Activated naive CD8-positive, alpha-beta T cell treated with anti-CD3 and anti-CD28 coated beads, Interleukin-2, amount 10 ng/mL, durations not matched to agents 7 days and 5 days (primary cell): ENCODE measurements around the gene ALPP. TPM values are rescaled to one million over a fixed set of nuclear protein-coding genes. Genes with fewer than 3 reads are reported as not detected.

ENCODE experiments used
- ATAC-seq: fragments of 150-1000 bp; cut with Tn5 transposase; one replicate; pipeline ENCODE4 v1.10.0; 2021; ENCODE audit warnings: low read depth, moderate library complexity
- POLR2A ChIA-PET: fragments of 350-600 bp; sonication (Branson Sonifier 250); formaldehyde crosslinking; loops from one replicate; lab custom pipeline; 2021; ENCODE audit warnings: antibody characterized with exemption; lab: Charles Lee
- DNase-seq: peaks from one replicate; pipeline ENCODE4 v3.0.0; 2021
- H3K27ac Mint-ChIP-seq: one replicate; pipeline ENCODE4 v1.8.0; 2022; ENCODE audit warnings: mild to moderate bottlenecking, mixed read lengths
- H3K27me3 Mint-ChIP-seq: one replicate; pipeline ENCODE4 v1.8.0; 2022; ENCODE audit warnings: mild to moderate bottlenecking, moderate library complexity, mixed read lengths
- H3K36me3 Mint-ChIP-seq: one replicate; pipeline ENCODE4 v1.8.0; 2021; ENCODE audit warnings: mild to moderate bottlenecking, mixed read lengths
- H3K4me1 Mint-ChIP-seq: one replicate; pipeline ENCODE4 v1.8.0; 2021; ENCODE audit warnings: mixed read lengths
- H3K4me3 Mint-ChIP-seq: one replicate; pipeline ENCODE4 v1.8.0; 2022; ENCODE audit warnings: mild to moderate bottlenecking, moderate library complexity, mixed read lengths
- H3K9me3 Mint-ChIP-seq: one replicate; pipeline ENCODE4 v1.8.0; 2021; ENCODE audit warnings: mixed read lengths
- total RNA-seq, 2 experiments: library from RNA; stranded (reverse); gene quantifications; one replicate each; pipeline ENCODE4 v1.2.3, GENCODE V29; 2021

ALPP gene
- total RNA-seq, 2 experiments from 2014 or later, result not detected

- no peaks in the 10 kb centered on the region for H3K9me3 Mint-ChIP-seq
- H3K36me3 Mint-ChIP-seq, result no peaks in the 10 kb centered on the region
- no peak overlapping the region for H3K27ac Mint-ChIP-seq
- H3K4me1 Mint-ChIP-seq, result no peaks in the 10 kb centered on the region
- no peak for ATAC-seq
- no peak for DNase-seq
- H3K4me3 Mint-ChIP-seq, result no peak overlapping the region
- peaks cover 3% of the 10 kb centered on the region for H3K27me3 Mint-ChIP-seq
- POLR2A ChIA-PET, result no interaction called here
Measured at GRCh38 chr2:232431705-232432590, 53.4 kb downstream of the ALPP start.

Other genes starting within 250 kb of the ALPP start
- not detected for gene ALPG, start 28.1 kb downstream of the ALPP start, total RNA-seq
- gene ALPI, start 77.4 kb downstream of the ALPP start, total RNA-seq, result not detected
- gene ECEL1, start 109.1 kb downstream of the ALPP start, total RNA-seq, result not detected
- gene PRSS56, start 141.6 kb downstream of the ALPP start, total RNA-seq, result not detected
- not detected for gene CHRND, start 147.4 kb downstream of the ALPP start, total RNA-seq
- not detected for gene CHRNG, start 160.9 kb downstream of the ALPP start, total RNA-seq
- gene TIGD1, start 171.8 kb downstream of the ALPP start, total RNA-seq, result 10 to 100 TPM; 11.7 to 12.8 TPM
- gene EIF4E2, start 171.9 kb downstream of the ALPP start, total RNA-seq, result 10 to 100 TPM; 61.0 to 65.2 TPM